Mammary epithelial cell (primary cell): ENCODE results near the gene TUBB3.

Experiments
- EZH2 ChIP-seq: IDR thresholded peaks from 2 replicates; pipeline ENCODE4 v1.6.1; 2012; ENCODE audit warnings: low read length, inconsistent platforms, borderline replicate concordance
- TF ChIP-seq, protein P1 (sequence below), 2 donors: IDR thresholded peaks in 1 of 2; conservative IDR thresholded peaks in 1 of 2; 2 replicates each; pipeline ENCODE4 v1.5.1; 2011 to 2012; ENCODE audit warnings: inconsistent platforms in 2 of 2, low read length in 2 of 2, mild to moderate bottlenecking in 2 of 2, control low read depth in 1 of 2, low read depth in 1 of 2; ENCODE audit not compliant: insufficient read depth in 1 of 2; ENCODE audit errors: extremely low read depth in 1 of 2

DNA sequence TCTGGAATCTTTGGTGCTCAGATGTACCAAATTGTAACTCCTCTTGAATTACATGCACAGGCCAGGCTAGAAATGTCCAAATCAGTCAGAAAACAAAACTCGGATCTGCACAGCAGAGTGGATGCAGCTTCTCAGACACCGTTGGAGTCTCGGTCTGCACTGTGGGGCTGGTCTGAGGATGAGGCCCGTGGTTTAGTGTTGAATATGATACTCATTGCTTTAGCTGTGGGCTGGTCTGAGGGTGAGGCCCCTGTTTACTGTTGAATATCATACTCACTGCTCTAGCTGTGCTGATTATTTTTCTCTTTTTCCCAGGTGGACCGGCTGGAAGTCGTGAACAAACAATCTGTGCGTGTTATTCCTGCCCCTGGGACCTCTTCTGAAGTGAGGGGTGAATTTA is 61.1 kb downstream of the TUBB3 start:
- TF ChIP-seq, protein P1, sequence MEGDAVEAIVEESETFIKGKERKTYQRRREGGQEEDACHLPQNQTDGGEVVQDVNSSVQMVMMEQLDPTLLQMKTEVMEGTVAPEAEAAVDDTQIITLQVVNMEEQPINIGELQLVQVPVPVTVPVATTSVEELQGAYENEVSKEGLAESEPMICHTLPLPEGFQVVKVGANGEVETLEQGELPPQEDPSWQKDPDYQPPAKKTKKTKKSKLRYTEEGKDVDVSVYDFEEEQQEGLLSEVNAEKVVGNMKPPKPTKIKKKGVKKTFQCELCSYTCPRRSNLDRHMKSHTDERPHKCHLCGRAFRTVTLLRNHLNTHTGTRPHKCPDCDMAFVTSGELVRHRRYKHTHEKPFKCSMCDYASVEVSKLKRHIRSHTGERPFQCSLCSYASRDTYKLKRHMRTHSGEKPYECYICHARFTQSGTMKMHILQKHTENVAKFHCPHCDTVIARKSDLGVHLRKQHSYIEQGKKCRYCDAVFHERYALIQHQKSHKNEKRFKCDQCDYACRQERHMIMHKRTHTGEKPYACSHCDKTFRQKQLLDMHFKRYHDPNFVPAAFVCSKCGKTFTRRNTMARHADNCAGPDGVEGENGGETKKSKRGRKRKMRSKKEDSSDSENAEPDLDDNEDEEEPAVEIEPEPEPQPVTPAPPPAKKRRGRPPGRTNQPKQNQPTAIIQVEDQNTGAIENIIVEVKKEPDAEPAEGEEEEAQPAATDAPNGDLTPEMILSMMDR (conservative IDR thresholded peaks at IDR 0.05 in 1 of 2, IDR thresholded peaks at IDR 0.05 in 1 of 2; ENCODE audit: extremely low read depth in 1 of 2, insufficient read depth in 1 of 2, low read depth in 1 of 2, low read length in 2 of 2), result no peak
- TF ChIP-seq EZH2, result no peak
